Right lobe of liver (tissue), 4 donors: ENCODE data around the gene CIBAR2.

Source experiments
- CTCF ChIP-seq, 4 donors: fragments of 200-600 bp in 3 of 4; fragments of 450-650 bp in 1 of 4; IDR thresholded peaks; one replicate each; pipeline versions ENCODE4 v1.5.1 to v1.8.0; 2016 to 2022; ENCODE audit warnings: antibody characterized with exemption in 4 of 4, mild to moderate bottlenecking in 2 of 4
- POLR2A ChIP-seq: fragments of 450-650 bp; IDR thresholded peaks from one replicate; pipeline ENCODE4 v1.6.1; 2017; ENCODE audit warnings: antibody characterized with exemption, mild to moderate bottlenecking
- donor health status: DM: no; HTN: no; CAD: no.
- donor health status: DM: no; HTN: no; CAD: no.
- donor health status: DM: no; HTN: yes; CAD: no.

DNA sequence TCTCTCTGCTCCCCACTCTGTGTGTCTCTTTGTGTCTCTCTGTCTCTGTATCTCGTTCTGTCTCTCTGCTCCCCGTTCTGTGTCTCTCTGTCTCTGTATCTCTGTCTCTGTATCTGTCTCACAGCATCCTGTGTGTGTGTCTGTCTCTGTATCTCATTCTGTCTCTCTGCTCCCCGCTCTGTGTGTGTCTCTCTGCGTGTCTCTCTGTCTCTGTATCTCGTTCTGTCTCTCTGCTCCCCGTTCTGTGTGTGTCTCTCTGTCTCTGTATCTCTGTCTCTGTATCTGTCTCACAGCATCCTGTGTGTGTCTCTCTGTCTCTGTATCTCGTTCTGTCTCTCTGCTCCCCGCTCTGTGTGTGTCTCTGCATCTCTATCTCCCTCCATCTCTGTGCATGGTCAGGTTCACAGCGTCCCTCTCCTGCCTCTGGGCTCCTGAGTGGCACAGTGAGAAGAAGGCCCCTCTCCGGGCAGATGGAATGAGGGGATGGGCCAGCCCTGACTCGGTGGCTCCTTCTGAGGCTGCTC is 38.9 kb upstream of the CIBAR2 start:
- TF ChIP-seq POLR2A (no peak), CTCF (IDR thresholded peaks at IDR 0.05) (no peak)
